Measurements from ENCODE around the gene VCPKMT. TPM values are rescaled to one million over a fixed set of nuclear protein-coding genes. Genes with fewer than 3 reads are reported as not detected.

The VCPKMT gene
- total and polyA plus RNA-seq, 9 of the 15 experiments (the other 6 are each of a cell fraction or from before 2014, with no cell fraction given): 2.7 to 7.8 (median 6.3) TPM

DNA sequence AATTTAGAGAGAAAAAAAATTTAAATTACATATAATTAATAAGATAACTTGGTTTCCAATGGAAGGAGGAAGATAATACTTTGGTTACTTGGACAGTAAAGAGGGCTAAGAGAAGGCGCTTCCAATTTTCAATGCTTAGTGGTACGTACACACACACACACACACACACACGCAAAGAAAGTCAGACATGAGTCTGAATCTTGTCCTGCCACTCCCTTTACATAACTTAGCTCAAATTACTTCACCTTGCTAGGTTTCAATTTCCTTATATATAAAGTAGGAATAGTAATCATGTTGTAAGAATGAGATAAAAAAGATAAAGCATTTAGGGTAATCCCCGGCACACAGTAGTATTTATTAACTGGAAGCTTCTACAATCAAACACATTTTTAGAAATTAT is 39.7 kb upstream of the VCPKMT start (continued):
- TF ChIP-seq, protein P1, sequence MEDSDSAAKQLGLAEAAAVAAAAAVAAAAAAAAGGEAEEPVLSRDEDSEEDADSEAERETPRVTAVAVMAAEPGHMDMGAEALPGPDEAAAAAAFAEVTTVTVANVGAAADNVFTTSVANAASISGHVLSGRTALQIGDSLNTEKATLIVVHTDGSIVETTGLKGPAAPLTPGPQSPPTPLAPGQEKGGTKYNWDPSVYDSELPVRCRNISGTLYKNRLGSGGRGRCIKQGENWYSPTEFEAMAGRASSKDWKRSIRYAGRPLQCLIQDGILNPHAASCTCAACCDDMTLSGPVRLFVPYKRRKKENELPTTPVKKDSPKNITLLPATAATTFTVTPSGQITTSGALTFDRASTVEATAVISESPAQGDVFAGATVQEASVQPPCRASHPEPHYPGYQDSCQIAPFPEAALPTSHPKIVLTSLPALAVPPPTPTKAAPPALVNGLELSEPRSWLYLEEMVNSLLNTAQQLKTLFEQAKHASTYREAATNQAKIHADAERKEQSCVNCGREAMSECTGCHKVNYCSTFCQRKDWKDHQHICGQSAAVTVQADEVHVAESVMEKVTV (CRISPR knock-in tag; IDR thresholded peaks at IDR 0.05): no peak
- TF ChIP-seq HIVEP1 (CRISPR knock-in tag; IDR thresholded peaks at IDR 0.05) (no peak), NCOA1 (IDR thresholded peaks at IDR 0.05; ENCODE audit: low read depth) (no peak), FOXA1 (IDR thresholded peaks at IDR 0.05; ENCODE audit: borderline replicate concordance) (no peak), ZNF347 (CRISPR knock-in tag; IDR thresholded peaks at IDR 0.05; ENCODE audit: low read depth) (no peak), ZNF184 (CRISPR knock-in tag; IDR thresholded peaks at IDR 0.05) (no peak), PHF8 (IDR thresholded peaks at IDR 0.05; ENCODE audit: borderline replicate concordance, low read length) (no peak), ZNF583 (CRISPR knock-in tag; IDR thresholded peaks at IDR 0.05) (no peak), NUFIP1 (IDR thresholded peaks at IDR 0.05; ENCODE audit: partially characterized antibody) (no peak), SNRNP70 (optimal IDR thresholded peaks at IDR 0.05; ENCODE audit: low read depth, low read length) (no peak), ZBTB1 (CRISPR knock-in tag; IDR thresholded peaks at IDR 0.05; ENCODE audit: borderline replicate concordance, low read depth) (no peak), GABPA (tag; conservative IDR thresholded peaks at IDR 0.05; ENCODE audit: low read depth) (no peak), BCOR (IDR thresholded peaks at IDR 0.05) (no peak)

DNA sequence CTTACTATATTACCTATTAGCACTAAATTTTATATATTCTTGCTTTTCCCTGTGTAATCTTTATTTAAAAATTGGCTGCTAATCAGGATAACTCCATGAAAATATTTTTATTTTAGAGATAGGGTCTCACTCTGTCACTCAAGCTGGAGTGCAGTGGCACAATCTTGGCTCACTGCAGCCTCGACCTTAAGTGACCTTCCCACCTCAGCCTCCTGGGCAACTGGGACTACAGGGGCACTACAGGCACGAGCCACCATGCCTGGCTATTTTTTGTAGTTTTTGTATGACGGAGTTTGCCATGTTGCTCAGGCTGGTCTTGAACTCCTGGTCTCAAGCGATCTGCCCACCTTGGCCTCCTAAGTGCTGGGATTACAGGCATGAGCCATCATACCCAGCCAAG is 32.4 kb upstream of the VCPKMT start:
- intact Hi-C loops (cut with micrococcal nuclease) (no loop called here), in situ Hi-C loops (cut with MboI) (no loop called here)
- FAIRE-seq (no peak), ATAC-seq (no peak), DNase-seq (ENCODE audit: extremely low read depth in 1 of 4, low spot score in 3 of 4) (no peak)
- H3K36me3 ChIP-seq (ENCODE audit: control insufficient read depth, insufficient read depth, low read length): peaks cover 10% of the 10 kb centered on the region; the same call in 1 of the 3 replicates
- no peak overlapping the region for H2AFZ ChIP-seq (ENCODE audit: low read depth, low read length)
- no peaks in the 10 kb centered on the region for H3K4me1 ChIP-seq (replicated peaks in 1 of 2; ENCODE audit: control insufficient read depth in 2 of 2, insufficient read depth in 2 of 2, low read length in 2 of 2)
- H3K27me3 ChIP-seq (ENCODE audit: control insufficient read depth in 2 of 2, insufficient read depth in 2 of 2, low read length in 2 of 2): no peaks in the 10 kb centered on the region
- no peaks in the 10 kb centered on the region for H3K9me3 ChIP-seq (replicated peaks; ENCODE audit: control insufficient read depth, insufficient read depth, low read depth, low read length)
- no peaks in the 10 kb centered on the region for H3K9me1 ChIP-seq (ENCODE audit: control insufficient read depth, insufficient read depth, low read length)
- BruUV-seq (replicated peaks): no TSS peak
- WGBS (ENCODE audit: insufficient coverage, low coverage, missing lambda C conversion rate): 62% methylated on average over 4 of the region's 4 CpGs
- no peak overlapping the region for H3K9ac ChIP-seq (ENCODE audit: insufficient read depth in 1 of 2, low read depth in 2 of 2, low read length in 2 of 2)
- no peak overlapping the region for H3K4me3 ChIP-seq
- no peak overlapping the region for H3K27ac ChIP-seq (ENCODE audit: extremely low read depth, low read depth, low read length)
- H3K4me2 ChIP-seq (ENCODE audit: insufficient read depth, low read length): no peak overlapping the region
- H4K20me1 ChIP-seq (replicated peaks; ENCODE audit: control insufficient read depth, insufficient read depth, low read length): no peaks in the 10 kb centered on the region
- CTCF ChIA-PET (ENCODE audit: low intra/inter-chr PET ratio): no interaction called here
- POLR2A ChIA-PET: no interaction called here
- no peak for TF ChIP-seq CAMTA2 (CRISPR knock-in tag; conservative IDR thresholded peaks at IDR 0.05)
- no peak for TF ChIP-seq DPF2 (IDR thresholded peaks at IDR 0.05)
- TF ChIP-seq ZNF57 (CRISPR knock-in tag; IDR thresholded peaks at IDR 0.05): no peak
- TF ChIP-seq TSC22D4 (tag; IDR thresholded peaks at IDR 0.05): no peak
- no peak for TF ChIP-seq BHLHE40 (IDR thresholded peaks at IDR 0.05; ENCODE audit: low read length)
- no peak for TF ChIP-seq POU5F1 (IDR thresholded peaks at IDR 0.05; ENCODE audit: borderline replicate concordance, low read depth, low read length, partially characterized antibody)
- TF ChIP-seq GABPB2 (CRISPR knock-in tag; conservative IDR thresholded peaks at IDR 0.05): no peak
- H3K79me2 ChIP-seq (ENCODE audit: control insufficient read depth, insufficient read depth, low read length): no peaks in the 10 kb centered on the region

Data from K562 (cell line).